Pons (tissue), 1 donor: ENCODE data around the gene EDIL3.
"Not testable (repeated sequence)": the region's sequence is repeated elsewhere in the genome, so short reads cannot be mapped to it uniquely, and the experiment has no call there.

ENCODE experiments used
- DNase-seq: peaks from one replicate; pipeline ENCODE4 v3.0.0-alpha.2; 2016; ENCODE audit warnings: low spot score

The EDIL3 gene

GRCh38 chr5:84168841-84169240, 215.8 kb downstream of the EDIL3 start:
- DNase-seq, result no peak

DNA sequence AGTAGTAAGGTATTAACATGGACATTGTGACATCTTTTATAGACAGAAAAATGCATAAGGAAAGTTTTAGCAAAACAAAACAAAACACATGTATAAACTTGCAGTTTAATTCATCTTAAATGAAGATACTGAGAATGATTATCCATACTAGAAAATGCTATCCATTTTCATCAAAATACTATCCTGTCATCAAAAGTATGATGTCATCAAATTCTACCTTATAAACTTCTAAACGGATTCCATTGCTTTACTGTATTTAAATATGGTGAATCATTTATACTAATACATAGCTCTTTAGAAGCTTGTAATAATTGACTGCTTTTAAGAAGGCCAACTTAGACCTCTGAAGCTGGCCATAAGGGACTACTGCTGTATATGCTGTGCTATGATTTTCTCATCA, 221.0 kb downstream of the EDIL3 start:
- no peak for DNase-seq

DNA sequence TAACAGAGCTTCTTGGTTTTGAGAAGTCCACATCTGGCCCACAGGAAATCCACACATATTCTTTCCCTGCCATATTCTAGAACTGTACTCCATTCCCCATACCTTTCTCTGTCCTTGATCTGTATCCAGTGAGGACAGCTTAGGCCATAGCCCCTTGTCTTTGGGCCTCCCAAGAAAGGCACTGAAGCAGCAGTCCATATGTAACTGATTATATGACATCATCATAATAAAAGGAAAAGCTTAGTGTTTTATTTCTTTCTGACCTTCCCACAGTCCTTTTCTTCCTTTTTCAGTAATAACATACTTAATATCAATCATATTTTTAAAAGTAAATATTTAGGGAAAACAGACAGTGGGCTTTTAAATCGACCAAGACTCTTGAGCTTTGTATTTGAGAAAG, 222.0 kb downstream of the EDIL3 start:
- no peak for DNase-seq

GRCh38 chr5:84160650-84161049, 224.0 kb downstream of the EDIL3 start:
- DNase-seq, result not testable (repeated sequence)

DNA sequence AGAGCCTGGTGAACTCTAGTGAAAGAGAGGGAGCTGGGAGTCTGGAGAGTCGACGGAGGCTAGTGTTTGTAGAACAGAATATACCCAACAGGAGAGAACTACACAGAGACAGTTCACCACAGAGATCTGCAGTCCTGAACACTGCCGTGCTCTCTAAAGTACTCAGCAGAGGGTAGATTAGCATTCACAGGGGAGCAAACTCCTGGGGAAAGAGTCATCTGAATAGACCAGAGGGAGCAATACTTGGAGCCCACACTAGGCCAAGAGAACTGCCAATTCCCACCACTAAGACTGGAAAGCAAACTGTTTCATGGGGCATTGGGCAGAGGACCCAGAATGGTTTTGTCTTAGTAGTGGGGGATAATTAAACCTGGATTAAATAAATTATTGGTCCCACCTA, 235.6 kb downstream of the EDIL3 start:
- no peak for DNase-seq

DNA sequence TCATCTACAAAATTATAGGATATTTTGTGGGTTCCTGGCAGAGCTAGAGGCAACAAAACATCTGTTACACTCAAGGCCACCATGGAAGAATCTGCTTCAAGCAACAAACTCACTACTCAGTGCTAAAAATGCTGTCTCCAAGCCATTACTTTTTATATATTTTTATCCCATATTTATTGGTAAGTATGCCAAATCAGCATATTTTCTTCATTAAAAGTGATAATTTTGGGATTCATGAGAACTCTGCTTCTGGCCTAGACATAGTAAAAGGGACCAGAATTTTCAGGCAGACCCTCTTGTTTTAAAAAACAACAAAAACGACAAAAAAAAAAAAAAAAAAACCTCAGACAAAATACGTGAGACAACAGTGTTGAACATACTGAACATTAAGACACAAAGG, 236.0 kb downstream of the EDIL3 start:
- no peak for DNase-seq

DNA sequence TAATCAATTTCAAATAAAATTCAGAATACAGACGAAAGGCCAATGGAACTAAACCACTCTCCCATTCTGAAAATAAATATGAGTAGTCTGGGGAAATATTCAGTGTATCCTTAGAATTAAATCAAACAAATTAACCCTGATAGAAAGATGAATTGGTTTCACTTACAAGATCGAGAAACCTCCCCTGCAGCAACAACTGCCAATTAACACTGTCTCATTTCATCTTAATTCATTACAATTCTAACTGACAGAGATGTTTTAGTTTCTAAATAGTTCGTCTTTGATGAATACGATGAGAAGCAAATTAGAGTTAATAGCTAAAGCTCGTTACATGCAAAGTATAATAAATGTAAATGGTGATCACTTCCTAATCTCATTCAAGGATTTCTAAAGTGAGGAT, 247.1 kb downstream of the EDIL3 start:
- no peak for DNase-seq

DNA sequence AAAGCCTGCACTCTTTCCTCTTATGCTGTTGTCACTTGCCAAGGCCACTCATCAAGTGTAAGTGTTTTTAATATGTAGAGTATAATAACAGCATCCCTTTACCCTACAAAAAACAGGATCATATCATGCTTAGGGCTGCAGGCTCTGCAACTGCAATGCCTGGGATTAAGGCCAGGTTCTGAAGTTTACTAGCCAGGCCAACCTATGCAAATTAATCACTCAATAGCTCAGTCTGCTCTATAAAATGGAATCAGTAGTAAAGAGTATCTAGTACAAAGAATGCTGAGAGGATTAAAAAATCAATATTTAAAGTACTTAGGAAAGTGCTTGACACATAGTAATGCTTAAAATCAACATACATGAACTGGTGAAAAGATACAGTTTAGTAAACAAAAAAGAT, 253.3 kb downstream of the EDIL3 start:
- DNase-seq, result no peak

DNA sequence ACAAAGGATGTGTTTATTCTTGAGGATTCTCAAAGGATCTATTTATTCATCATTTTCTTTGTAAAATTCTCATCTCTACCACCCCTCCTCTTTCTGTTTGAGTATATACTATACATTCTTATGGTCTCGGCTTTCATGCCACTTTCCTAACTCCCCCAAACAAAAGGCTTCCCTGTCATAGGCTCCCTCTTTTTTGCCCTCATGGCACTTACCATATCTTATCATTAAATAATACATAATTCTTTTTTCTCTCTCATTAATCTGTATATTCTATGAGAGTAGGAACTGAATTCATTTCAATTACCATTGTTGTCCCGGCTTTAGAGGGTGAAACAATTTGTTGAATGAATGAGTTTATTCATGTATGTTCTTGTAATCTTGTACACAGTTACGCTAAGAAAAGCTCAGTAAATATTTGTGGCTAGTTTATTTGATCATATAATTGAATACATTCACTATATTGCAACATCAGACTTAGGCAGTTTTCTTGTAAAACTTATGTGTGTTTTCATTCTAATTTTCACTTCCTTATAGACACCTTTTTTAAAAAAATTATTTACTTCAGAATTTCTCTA, 254.6 kb downstream of the EDIL3 start:
- DNase-seq, result peak; percentile 49

- no peak for DNase-seq
Measured at GRCh38 chr5:84125216-84125615, 259.5 kb downstream of the EDIL3 start.

- no peak for DNase-seq
Measured at GRCh38 chr5:84119252-84119651, 265.4 kb downstream of the EDIL3 start.

GRCh38 chr5:84118551-84118950, 266.1 kb downstream of the EDIL3 start:
- DNase-seq, result no peak

DNA sequence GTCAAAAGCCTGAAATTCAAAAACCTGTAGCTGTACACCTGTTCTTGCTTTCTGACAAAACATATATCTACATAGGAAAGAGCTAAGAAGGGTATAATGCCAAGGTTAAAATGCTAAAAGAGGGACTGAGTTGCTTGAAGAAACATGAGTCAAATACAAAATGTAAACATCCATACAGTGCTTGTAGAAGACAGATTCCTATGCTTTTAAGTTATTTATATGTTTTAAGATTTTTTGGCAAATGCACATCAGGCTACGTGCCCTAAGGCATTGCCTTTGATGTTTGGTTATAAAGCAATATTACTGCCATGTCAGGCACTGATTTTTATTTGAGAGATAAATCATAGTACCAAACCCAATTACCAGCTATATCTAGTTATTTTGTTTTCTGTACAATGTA, 269.0 kb downstream of the EDIL3 start:
- no peak for DNase-seq

DNA sequence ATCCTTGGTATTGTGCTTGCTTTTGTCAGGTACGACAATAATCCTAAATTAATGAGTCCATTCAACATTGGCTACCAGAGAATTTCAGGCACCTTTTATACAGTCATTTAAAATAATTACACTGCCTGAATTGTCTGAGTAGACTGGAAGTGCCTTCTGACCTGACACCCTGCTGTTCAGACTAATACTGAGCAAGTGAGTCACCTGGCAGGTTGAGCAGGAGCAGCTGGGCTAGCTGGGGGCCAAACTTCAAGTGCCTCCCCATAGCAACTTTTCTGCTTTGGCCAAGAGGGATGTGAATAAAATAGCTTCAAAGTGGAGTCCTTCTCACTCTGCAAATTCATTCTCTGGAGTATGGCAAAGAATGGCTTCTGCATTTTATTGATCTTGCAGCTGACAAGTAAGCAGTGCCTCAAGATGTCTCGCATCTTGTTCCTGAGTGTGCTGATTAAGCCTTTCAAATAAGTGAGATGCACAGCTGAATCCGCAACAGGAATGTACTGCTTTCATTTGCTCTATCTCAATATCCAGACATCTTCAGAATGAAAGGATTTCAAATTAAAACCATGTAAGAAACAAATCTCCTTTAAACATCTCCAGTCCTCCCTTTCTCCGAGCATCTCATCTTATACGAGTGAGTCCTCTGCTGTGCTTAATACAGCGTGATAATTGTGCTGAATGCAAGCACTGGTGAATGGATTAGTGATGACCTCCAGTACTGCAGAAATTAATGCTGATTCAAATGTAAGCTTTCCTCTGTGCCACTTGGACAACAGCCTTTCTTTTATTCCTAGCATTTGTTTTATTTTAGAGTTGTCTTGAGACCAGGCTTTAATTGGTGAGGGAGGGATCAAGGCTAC, 271.2 kb downstream of the EDIL3 start:
- peak; percentile 69 for DNase-seq

DNA sequence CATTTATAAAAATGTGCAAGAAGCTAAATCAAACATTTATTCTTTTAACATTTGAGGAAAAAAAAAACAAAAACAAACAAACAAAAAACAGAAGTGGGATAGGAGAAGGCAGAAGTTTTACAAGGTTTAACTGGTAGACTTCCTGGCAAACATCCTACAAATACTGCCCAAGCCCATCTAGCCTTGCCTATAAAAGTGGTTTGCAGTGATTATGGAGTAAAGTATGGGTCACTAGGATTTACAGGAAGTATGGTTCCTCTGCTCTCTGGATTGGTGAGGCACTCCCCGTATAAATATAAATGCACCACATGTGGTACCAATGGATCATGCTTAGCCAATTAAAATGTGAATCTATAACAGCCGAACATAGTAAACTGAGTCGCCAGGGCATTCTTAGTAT, 291.9 kb downstream of the EDIL3 start:
- no peak for DNase-seq

- peak; percentile 67 for DNase-seq
Measured at GRCh38 chr5:84091127-84091799, 293.4 kb downstream of the EDIL3 start.

DNA sequence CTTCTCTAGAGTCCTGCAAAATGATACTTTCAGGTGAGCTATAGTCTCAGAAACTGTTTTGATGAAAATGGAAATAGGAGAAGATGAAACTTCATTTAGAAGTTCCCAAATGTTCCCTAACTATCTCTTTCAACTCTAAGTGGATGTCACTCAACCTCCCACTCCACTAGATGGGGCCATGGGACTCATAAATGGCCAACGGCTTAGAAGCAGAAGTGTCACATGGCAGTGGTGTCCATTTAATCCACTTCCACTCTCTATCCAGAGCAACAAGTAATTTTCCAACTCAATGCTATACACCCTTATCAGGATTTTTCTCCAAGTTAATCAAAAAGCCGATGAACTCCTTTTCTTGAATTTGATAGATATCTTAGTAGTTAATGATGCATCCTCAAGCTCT, 295.7 kb downstream of the EDIL3 start:
- DNase-seq, result peak; percentile 41

DNA sequence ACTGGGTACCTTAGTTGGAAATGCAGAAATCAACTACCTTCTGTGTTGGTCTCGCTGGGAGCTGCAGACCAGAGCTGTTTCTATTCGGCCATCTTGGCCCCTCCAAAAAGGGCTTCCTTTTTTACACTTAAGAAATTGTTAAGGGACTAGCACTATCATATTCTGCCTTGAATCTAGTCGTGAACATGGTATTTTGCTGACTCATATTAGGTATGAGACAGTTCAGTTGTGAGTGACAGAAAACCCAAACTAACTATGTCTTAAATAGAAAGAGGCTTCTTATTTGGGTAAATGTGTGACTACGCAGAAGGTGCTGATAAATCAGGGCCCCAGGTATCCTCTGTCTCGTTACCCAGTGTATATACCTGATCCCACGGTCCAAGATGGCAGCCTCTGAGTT, 298.2 kb downstream of the EDIL3 start:
- no peak for DNase-seq

- DNase-seq, result no peak
Measured at GRCh38 chr5:84085387-84086041, 299.2 kb downstream of the EDIL3 start.

- DNase-seq, result no peak
Measured at GRCh38 chr5:84080908-84081307, 303.8 kb downstream of the EDIL3 start.

DNA sequence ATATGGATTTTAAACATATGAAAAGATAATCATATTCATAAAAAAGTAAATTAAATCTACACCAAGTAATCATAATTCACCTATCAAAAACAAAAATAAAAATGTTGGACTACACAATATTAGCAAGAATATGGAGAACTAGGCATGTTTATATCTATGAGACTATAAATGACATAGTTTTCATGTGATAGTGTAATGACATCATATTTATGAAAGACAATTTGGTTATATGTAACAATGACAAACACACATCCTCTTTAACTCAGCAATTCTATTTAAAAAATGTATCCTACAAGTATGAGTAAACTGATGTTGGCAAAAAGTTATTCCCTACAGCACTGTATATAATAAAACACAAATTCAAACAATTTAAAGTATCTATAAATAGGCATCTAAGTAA, 312.3 kb downstream of the EDIL3 start:
- no peak for DNase-seq

DNA sequence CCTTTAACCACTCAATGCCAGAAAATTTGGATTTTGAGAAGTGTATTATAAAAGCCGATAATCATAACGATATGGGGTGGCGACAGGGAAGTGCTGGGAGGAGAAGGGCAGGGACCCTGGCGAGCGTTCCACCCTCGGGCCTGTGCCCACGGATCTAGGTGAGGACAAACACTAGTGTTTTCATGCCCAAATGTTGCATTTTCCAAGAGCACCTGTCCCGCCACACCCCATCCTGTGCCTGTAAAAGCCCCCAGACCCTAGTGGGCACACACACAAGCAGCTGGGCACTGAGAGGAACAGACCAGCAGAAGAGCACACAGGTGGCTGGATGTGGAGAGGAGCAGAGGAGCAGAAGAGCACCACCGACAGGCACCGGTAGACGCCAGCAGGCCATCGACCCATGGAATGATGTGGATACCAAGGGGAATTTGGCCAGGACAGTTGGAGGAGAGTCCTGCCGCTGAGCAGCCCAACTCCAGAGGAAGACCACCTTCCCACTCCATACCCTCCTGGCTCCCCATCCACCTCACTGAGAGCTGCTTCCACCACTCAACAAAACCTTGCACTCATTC, 315.0 kb downstream of the EDIL3 start:
- no peak for DNase-seq
